Sciatic nerve (tissue), 2 donors: Measurements from ENCODE around the gene XDH. TPM values are rescaled to one million over a fixed set of nuclear protein-coding genes. Genes with fewer than 3 reads are reported as not detected.

Source experiments
- ATAC-seq: fragments of 200-7000 bp; cut with Tn5 transposase; one replicate; pipeline ENCODE4 v1.9.1; 2020; ENCODE audit warnings: mild to moderate bottlenecking, moderate library complexity
- DNase-seq: peaks from one replicate; pipeline ENCODE4 v3.0.0-alpha.2; 2020; ENCODE audit warnings: low spot score
- intact Hi-C: fragments of 100-400 bp; cut with DNase I; formaldehyde crosslinking; loops from one replicate; pipeline ENCODE4 v1.14.2; 2022
- total RNA-seq: library from RNA; stranded (reverse); fragmentation: NEBNext Ultra II Directional; extraction: Animal tissue kit (Norgen Biotek cat#: 25700); gene quantifications from one replicate; pipeline ENCODE4 v1.2.1, GENCODE V29; 2021
- donor health status: DM: no; HTN: no; CAD: no.
- donor health status: DM: no; HTN: no; CAD: no.

Gene XDH
- total RNA-seq, 1 donor from 2014 or later = 0.22 TPM

DNA sequence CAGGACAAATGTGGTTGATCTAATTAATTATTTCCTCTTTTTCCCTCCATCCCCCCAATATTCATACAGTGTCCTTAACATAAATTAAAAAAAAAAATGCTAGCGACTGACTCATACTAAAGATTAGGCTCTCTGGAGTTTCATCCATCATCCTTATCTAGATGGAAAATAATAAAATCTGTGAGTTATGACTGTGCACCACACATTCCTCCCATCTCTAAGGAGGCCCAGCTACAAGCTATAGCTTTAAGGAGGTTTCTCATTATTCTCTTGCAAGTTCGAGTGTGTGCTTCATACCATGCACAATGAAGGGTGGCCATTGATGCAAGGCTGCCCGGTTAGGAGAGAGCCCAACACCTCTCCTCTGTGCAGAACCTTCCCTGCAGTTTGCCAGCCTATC is 77.3 kb downstream of the XDH start:
- intact Hi-C loops = no loop called here
- no peak for DNase-seq
- ATAC-seq = no peak

- intact Hi-C loops = no loop called here
- ATAC-seq (no peak), DNase-seq (no peak)
These were observed 78.5 kb downstream of the XDH start for GRCh38 chr2:31335921-31336585.

DNA sequence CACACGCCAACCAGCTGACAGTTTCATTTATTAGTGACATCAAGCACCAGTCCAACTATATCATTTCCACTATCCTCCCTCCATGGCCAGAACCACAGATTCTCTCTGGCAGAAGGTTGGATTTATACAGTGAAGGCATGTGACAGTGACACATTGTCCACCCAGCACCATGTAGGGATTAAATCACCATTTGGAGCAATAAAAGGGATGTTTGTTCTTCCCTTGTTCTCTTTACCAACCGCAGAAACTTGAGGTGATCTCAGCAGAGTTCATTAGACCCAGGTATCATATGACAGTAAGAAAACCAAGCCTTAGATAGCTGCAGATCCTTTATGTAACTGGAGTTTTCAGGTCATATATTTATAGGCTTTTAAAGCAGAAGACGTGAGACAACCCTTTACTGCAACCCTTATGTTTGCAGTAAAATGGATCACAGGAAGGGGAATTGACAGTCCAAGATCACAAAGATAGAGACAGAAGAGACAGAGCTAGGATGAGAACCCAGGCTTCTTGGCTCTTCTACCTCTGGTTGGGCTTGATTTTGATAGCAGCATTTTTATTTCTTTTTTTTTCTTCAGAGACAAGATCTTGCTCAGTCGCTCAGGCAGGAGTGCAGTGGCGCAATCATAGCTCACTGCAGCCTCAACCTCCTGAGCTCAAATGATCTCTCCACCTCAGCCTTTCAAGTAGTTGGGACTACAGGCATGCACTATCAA is 80.1 kb downstream of the XDH start:
- intact Hi-C loops = no loop called here
- ATAC-seq (no peak), DNase-seq (no peak)

- intact Hi-C loops = no loop called here
- DNase-seq (peak; percentile 87), ATAC-seq (peak; percentile 76)
These were observed 80.9 kb downstream of the XDH start for GRCh38 chr2:31333527-31334183.

DNA sequence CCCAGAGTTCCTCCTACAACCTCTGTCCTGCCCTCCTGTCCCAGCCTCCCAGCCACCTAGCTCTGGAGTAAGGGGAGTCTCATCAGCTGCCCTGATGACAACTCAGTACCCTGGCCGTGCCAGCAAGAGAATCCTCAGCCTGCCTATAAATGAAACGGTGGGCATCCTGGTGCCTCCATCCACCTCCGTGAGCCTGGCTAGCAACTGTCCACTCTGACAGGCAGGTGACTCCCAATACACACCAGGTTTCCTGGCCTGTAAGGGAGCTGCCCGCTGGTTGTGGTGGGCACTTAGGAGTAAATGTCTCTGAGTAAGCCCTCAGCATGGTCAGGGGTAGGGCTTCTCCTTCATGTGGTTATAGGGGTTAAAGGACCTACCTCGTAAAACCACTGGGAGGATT is 81.5 kb downstream of the XDH start:
- ATAC-seq (no peak), DNase-seq (no peak)
- intact Hi-C loops = no loop called here

GRCh38 chr2:31332521-31332920 is 82.0 kb downstream of the XDH start:
- DNase-seq (no peak), ATAC-seq (no peak)
- intact Hi-C loops = no loop called here

DNA sequence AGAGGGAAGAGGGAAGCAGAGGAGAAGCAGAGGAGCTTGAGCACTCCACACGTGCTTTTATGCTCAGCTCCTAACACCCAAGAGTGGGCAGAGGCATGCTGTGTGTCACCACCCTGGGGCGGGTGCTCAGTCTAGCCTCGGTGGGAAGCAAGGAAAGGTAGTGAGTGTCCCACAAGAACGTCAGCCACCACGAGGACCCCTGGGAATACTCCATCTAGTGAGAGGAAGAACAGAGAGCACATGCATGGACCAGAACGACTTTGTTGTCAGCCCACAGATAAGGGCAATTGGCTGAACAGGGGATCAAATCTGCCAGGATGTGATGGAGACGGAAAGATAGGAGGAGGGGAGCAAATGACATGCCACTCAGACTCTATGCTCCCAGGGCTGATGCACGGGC is 83.4 kb downstream of the XDH start:
- no peak for ATAC-seq
- DNase-seq = no peak
- intact Hi-C loops = no loop called here

GRCh38 chr2:31329081-31329625 is 85.4 kb downstream of the XDH start:
- ATAC-seq (no peak), DNase-seq (no peak)
- intact Hi-C loops = no loop called here

GRCh38 chr2:31328026-31328425 is 86.5 kb downstream of the XDH start:
- intact Hi-C loops = no loop called here
- no peak for DNase-seq
- ATAC-seq = no peak

- intact Hi-C loops = no loop called here
- DNase-seq (no peak), ATAC-seq (peak; percentile 39)
These were observed 87.0 kb downstream of the XDH start for GRCh38 chr2:31327505-31327904.

DNA sequence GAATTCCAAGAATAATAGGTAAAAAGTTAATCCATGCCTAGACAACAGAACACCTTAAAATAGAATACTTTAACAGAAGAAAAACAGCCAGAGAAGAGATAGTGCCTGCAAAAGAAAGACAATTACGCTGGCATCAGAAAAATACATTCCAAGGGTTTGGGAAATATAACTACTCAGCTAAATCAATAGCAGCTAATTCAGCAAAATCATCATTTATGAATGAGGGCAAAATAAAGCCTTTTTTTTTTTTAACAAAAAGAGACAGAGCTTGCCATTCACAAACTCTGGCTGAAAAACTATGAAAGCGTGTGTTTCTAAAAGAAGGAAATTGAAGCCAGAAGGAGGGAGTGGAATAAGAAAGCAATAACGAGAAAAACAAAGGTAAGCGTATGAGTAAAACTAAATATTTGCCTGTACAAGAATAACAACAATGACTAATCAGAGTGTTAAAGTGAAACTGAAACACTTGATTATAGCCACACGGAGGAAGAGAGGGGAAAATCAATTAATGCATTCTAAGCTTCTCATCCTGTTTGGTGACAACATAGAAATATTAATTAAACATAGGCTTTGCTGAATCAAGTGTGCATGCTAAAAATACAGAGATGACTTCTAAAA is 90.4 kb downstream of the XDH start:
- ATAC-seq (no peak), DNase-seq (no peak)
- intact Hi-C loops = no loop called here

DNA sequence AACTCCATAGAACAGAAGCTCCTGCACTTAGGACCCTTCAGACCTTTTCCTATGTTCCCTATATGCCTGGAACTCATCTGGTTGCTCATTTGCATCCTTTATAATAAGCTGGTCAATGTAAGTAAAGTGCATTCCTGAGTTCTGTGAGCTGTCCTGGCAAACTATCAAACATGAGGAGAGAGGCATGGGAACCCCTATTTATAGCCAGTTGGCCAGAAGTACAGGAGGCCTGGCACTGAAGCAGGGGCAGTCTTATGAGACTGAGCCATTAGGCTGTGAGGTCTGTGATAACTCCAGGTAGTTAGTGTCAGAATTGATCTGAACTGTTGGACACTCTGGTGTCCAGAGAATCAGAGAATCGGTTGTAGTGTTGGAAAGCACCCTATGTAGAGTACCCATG is 92.2 kb downstream of the XDH start:
- DNase-seq (no peak), ATAC-seq (no peak)
- intact Hi-C loops = no loop called here

- DNase-seq (no peak), ATAC-seq (peak; percentile 75)
- intact Hi-C loops = no loop called here
These were observed 95.0 kb downstream of the XDH start for GRCh38 chr2:31319406-31320175.

- DNase-seq (no peak), ATAC-seq (peak; percentile 60)
- intact Hi-C loops = no loop called here
These were observed 95.9 kb downstream of the XDH start for GRCh38 chr2:31318361-31319336.

GRCh38 chr2:31317396-31317795 is 97.1 kb downstream of the XDH start:
- DNase-seq = no peak
- intact Hi-C loops = no loop called here
- no peak for ATAC-seq

DNA sequence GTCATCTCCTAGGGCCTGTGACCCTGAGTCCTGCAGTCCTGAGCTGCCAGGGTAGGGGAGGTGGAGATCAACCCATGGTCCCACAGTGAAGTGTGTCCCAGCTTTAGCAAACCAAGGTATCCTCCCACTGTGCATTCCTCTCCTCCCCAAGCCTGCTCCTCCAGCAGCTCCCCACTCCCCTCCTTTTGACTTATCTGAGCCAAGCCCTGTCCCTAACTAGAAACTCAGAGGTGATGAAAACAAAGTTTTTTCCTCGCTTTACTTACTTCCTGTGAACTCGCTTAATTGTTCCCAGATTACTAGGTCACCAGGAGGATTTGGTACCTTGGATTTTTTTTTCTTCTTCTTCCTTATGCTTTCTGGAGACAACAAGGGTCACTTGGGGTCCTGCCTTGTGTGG is 99.8 kb downstream of the XDH start:
- DNase-seq = no peak
- intact Hi-C loops = no loop called here
- ATAC-seq = no peak

DNA sequence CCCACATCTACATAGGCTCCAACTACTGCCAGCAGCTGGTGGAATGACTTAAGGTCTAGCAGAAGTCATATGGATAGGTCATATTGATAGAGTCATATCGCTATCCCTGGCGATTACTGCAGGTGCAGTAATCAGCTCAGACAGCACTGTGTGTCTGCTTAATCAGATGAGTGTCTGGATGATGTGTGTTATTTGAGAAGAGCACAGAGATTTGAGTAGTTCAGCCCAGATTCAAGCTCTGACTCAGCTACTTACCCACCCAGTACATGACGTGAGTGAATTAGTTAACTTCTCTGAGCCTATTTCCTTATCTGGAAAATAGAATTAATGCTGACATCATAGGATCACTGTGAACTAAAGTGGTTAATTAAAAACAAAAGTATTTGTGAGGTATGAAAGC is 101.6 kb downstream of the XDH start:
- no peak for DNase-seq

DNA sequence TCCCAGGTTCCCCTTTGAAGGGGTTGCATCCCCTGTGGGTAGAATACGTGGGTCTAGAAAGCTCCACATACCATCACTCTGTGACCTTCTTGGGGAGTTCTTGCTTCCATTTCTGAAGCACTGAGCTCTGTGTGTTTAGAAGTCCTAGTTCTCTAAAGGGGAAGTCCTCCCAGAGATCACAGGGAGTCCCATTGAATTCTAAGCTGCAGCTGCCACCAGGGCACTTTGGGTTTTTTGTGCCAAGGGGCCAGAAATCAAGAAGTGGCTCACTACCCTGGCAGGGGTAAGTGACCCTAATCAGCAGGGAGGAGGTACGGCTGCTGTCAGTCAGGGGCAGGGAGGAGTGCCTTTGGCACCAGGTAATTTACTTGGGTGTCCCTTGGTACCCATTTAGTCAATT is 109.7 kb downstream of the XDH start:
- ATAC-seq (no peak), DNase-seq (no peak)
- intact Hi-C loops = no loop called here

More for the DNA sequence above, 101.6 kb downstream of the XDH start:
- no peak for ATAC-seq
- intact Hi-C loops = no loop called here
